BJ (cell line): ENCODE results near the gene GAS2L1. TPM values are rescaled to one million over a fixed set of nuclear protein-coding genes. Genes with fewer than 3 reads are reported as not detected.

Experiments
- CTCF ChIA-PET: fragments of 350-600 bp; formaldehyde crosslinking; extraction: SDS; loops from one replicate; lab custom pipeline; 2021; ENCODE audit warnings: antibody characterized with exemption, inconsistent platforms; lab: Yijun Ruan, JAX
- POLR2A ChIA-PET: fragments of 300-600 bp; sonication (Branson Sonifier 250); formaldehyde crosslinking; extraction: SDS; loops from one replicate; lab custom pipeline; 2021; ENCODE audit warnings: antibody characterized with exemption; lab: Charles Lee
- DNase-seq: peaks from one replicate; pipeline ENCODE4 v3.0.0-alpha.2; 2011; ENCODE audit warnings: low read depth
- H3K27me3 ChIP-seq: 2 replicates; pipeline ENCODE4 v1.6.0; 2011; ENCODE audit warnings: low read length; ENCODE audit not compliant: control insufficient read depth, insufficient read depth
- H3K36me3 ChIP-seq: 2 replicates; pipeline ENCODE4 v1.5.1; 2011; ENCODE audit warnings: low read length; ENCODE audit not compliant: control insufficient read depth, insufficient read depth
- H3K4me3 ChIP-seq: 2 replicates; pipeline ENCODE4 v1.5.1; 2011; ENCODE audit warnings: low read depth, mild to moderate bottlenecking, control low read depth, low read length
- polyA plus RNA-seq: library from polyadenylated mRNA; depleted of rRNA; stranded (reverse); fragments of >200 nt; gene quantifications from 2 replicates; pipeline ENCODE4 v1.2.3, GENCODE V29; 2011
- TF ChIP-seq, protein P1 (sequence below): IDR thresholded peaks from 2 replicates; pipeline ENCODE4 v1.5.1; 2011; ENCODE audit warnings: low read depth, mild to moderate bottlenecking, control low read depth, inconsistent platforms, low read length, moderate library complexity; ENCODE audit not compliant: insufficient read depth

Gene GAS2L1
- polyA plus RNA-seq, 1 experiment, result 17.0 TPM

DNA sequence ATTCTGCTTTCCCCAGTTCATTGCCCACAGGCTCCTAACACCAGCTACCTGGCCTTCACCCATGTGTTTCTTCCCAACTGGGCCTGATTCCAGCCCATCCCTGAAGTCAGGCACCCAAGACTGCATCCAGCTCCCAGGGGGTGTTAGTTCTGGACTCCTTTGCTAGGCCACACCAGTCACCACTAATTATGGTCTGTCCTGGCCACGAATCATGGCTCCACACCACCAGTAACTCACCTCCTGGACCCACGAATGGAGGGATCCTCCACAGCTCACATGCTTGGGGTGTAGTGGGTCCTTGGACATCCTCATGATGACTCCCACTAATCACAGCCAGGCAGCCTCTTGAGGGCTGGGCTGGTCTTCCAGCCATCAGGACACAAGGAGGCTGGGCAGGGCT is 12.6 kb downstream of the GAS2L1 start:
- Histone ChIP-seq H3K36me3 (no peaks in the 10 kb centered on the region), H3K27me3 (peaks cover 12% of the 10 kb centered on the region), H3K4me3 (no peak overlapping the region)
- DNase-seq, result no peak
- TF ChIP-seq, protein P1, sequence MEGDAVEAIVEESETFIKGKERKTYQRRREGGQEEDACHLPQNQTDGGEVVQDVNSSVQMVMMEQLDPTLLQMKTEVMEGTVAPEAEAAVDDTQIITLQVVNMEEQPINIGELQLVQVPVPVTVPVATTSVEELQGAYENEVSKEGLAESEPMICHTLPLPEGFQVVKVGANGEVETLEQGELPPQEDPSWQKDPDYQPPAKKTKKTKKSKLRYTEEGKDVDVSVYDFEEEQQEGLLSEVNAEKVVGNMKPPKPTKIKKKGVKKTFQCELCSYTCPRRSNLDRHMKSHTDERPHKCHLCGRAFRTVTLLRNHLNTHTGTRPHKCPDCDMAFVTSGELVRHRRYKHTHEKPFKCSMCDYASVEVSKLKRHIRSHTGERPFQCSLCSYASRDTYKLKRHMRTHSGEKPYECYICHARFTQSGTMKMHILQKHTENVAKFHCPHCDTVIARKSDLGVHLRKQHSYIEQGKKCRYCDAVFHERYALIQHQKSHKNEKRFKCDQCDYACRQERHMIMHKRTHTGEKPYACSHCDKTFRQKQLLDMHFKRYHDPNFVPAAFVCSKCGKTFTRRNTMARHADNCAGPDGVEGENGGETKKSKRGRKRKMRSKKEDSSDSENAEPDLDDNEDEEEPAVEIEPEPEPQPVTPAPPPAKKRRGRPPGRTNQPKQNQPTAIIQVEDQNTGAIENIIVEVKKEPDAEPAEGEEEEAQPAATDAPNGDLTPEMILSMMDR, result no peak
- ChIA-PET POLR2A (no interaction called here), CTCF (interaction anchor here (1.4 kb wide), 1 partner anchor 13 kb away, joined by 3 read pairs; no protein-coding TSS in a partner anchor)

DNA sequence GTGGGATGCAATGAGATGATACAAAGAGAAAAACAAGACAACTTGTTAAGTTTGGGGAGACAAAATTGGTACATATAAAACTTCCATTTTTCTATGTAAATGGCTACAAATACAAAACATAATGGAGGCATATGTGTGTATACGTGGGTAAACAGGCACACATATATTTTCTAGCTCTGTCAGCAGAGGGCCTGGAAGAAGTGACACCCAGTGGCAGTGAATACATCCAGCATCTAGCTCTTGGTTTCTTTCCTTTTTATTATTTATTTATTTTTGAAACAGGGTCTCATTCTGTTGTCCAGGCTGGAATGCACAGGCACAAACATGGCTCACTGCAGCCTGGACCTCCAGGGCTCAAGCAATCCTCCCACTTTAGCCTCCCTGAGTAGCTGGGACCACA is 14.1 kb downstream of the GAS2L1 start:
- no peak for DNase-seq
- POLR2A ChIA-PET, result no interaction called here
- CTCF ChIA-PET, result interaction anchor here (0.7 to 1.4 kb wide), 3 partner anchors 8 to 39 kb away, joined by 3 to 4 read pairs (median 3); no protein-coding TSS in a partner anchor
- Histone ChIP-seq H3K36me3 (no peaks in the 10 kb centered on the region), H3K4me3 (no peak overlapping the region), H3K27me3 (peaks cover 5% of the 10 kb centered on the region)
- TF ChIP-seq, protein P1, result peak; percentile 22; the same call in 1 of the 2 replicates

DNA sequence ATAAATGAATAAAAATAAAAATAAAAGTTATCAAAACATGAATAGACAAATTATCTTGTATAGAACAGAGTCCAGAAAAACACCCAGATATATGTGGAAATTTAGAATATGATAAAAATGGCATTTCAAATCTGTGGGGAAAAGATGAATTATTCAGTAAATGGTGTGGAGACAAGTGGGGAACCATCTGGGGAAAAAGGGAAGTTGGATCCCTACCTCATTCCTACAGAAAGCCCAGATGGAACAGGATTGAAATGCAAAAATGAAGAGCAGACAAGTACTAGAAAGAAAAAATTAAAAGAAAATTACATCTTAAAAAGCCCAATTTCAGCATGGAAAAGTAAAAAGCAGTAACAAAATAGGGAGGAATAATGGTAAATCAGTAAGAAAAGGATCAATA is 17.2 kb downstream of the GAS2L1 start:
- ChIA-PET POLR2A (no interaction called here), CTCF (no interaction called here)
- no peak overlapping the region for H3K4me3 ChIP-seq
- H3K36me3 ChIP-seq, result peaks cover 14% of the 10 kb centered on the region
- DNase-seq, result no peak
- TF ChIP-seq, protein P1, result no peak
- no peaks in the 10 kb centered on the region for H3K27me3 ChIP-seq

DNA sequence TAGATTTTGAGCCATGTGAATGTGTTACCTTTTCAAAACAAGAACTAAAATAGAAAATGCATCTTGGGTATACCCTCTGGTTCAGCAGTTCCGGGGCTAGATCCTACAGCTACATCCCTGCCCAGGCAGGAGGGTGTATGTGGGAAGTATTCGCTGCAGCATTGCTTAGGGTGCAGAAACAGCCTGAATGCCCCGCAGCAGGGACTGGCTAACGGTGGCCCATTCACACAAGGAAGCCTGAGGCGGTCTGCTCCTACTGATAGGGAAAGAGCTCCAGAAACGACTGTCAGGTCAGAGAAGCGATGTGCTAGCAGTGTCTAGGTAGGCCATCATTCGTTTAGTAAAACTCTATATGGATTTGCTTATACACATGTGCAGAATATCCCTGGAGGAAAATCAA is 18.9 kb downstream of the GAS2L1 start:
- Histone ChIP-seq H3K4me3 (no peak overlapping the region), H3K27me3 (no peaks in the 10 kb centered on the region), H3K36me3 (peaks cover 18% of the 10 kb centered on the region)
- ChIA-PET CTCF (interaction anchor here (1.0 to 3.0 kb wide), 3 partner anchors 9 to 34 kb away, joined by 3 to 14 read pairs (median 6); no protein-coding TSS in a partner anchor), POLR2A (no interaction called here)
- TF ChIP-seq, protein P1, result no peak
- DNase-seq, result no peak

DNA sequence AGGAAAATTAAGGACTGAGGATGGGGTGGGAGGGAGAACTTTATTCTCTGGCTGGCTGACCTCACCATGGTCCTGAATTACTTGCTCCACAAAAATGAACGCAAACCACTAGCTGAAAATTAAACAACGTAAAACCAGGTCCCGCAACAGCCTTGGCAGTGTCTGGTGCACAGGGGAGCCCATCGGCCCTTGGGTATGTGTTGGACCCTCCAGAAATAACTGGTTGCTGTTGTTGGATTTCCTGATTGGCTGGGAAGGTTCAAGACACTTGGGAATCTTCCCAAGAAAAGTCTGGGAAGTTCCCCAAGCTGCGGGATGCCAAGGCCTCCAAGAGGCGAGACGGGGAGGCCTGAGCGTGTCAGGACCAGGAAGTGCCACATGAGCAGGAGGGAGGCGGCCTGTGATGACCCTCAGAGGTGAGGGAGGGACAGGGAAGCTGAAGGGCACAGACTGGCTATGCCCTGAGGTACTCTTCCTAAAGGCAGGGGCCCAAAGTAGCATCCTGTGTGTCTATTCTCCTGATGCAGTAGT is 19.4 kb downstream of the GAS2L1 start:
- Histone ChIP-seq H3K4me3 (no peak overlapping the region), H3K27me3 (no peaks in the 10 kb centered on the region), H3K36me3 (peaks cover 18% of the 10 kb centered on the region)
- ChIA-PET CTCF (interaction anchor here (3.0 kb wide), 1 partner anchor 33 kb away, joined by 14 read pairs; no protein-coding TSS in a partner anchor), POLR2A (no interaction called here)
- TF ChIP-seq, protein P1, result no peak
- no peak for DNase-seq
